GM23248 (cell line): Measurements from ENCODE around the gene ZFAND3. TPM values are rescaled to one million over a fixed set of nuclear protein-coding genes. Genes with fewer than 3 reads are reported as not detected.

Experiments
- DNase-seq: peaks from one replicate; pipeline ENCODE4 v3.0.0-alpha.2; 2015
- H2AFZ ChIP-seq: fragments of 200-600 bp; sonication (generic); 2 replicates; pipeline ENCODE4 v1.6.1; 2016; ENCODE audit warnings: antibody characterized with exemption
- H3F3A ChIP-seq: fragments of 200-600 bp; sonication (generic); 2 replicates; pipeline ENCODE4 v1.6.1; 2016; ENCODE audit warnings: mild to moderate bottlenecking, antibody characterized with exemption, mixed run types; ENCODE audit not compliant: insufficient read depth
- H3K27ac ChIP-seq: fragments of 200-600 bp; sonication (generic); 2 replicates; pipeline ENCODE4 v1.5.1; 2016; ENCODE audit warnings: mild to moderate bottlenecking
- H3K27me3 ChIP-seq: fragments of 200-600 bp; sonication (generic); replicated peaks from 2 replicates; pipeline ENCODE4 v1.6.1; 2016; ENCODE audit warnings: mild to moderate bottlenecking; ENCODE audit not compliant: insufficient read depth
- H3K36me3 ChIP-seq: fragments of 200-600 bp; sonication (generic); 2 replicates; pipeline ENCODE4 v1.6.1; 2016; ENCODE audit warnings: low read depth, mild to moderate bottlenecking
- H3K4me1 ChIP-seq: fragments of 200-600 bp; sonication (generic); 2 replicates; pipeline ENCODE4 v1.6.1; 2016; ENCODE audit warnings: mild to moderate bottlenecking; ENCODE audit not compliant: insufficient read depth
- H3K4me2 ChIP-seq: fragments of 200-600 bp; sonication (generic); one replicate; pipeline ENCODE4 v1.6.1; 2016; ENCODE audit warnings: mild to moderate bottlenecking; ENCODE audit not compliant: unreplicated experiment
- H3K4me3 ChIP-seq: fragments of 200-600 bp; sonication (generic); 2 replicates; pipeline ENCODE4 v1.5.1; 2016; ENCODE audit warnings: mild to moderate bottlenecking
- H3K79me2 ChIP-seq: fragments of 200-600 bp; sonication (generic); 2 replicates; pipeline ENCODE4 v1.6.1; 2016; ENCODE audit warnings: mild to moderate bottlenecking; ENCODE audit not compliant: insufficient read depth
- H3K9ac ChIP-seq: fragments of 200-600 bp; sonication (generic); 2 replicates; pipeline ENCODE4 v1.6.1; 2016; ENCODE audit warnings: mild to moderate bottlenecking
- H3K9me2 ChIP-seq: fragments of 200-600 bp; sonication (generic); 2 replicates; pipeline ENCODE4 v1.6.1; 2016; ENCODE audit warnings: mixed run types, mild to moderate bottlenecking, moderate library complexity; ENCODE audit not compliant: insufficient read depth
- H3K9me3 ChIP-seq: fragments of 200-600 bp; sonication (generic); one replicate; pipeline ENCODE4 v1.6.1; 2017; ENCODE audit warnings: low read depth
- H4K20me1 ChIP-seq: fragments of 200-600 bp; sonication (generic); 2 replicates; pipeline ENCODE4 v1.6.0; 2016; ENCODE audit not compliant: insufficient read depth
- EZH2 ChIP-seq: fragments of 200-600 bp; sonication (generic); IDR thresholded peaks from 2 replicates; pipeline ENCODE4 v1.6.1; 2018; ENCODE audit warnings: antibody characterized with exemption, mild to moderate bottlenecking; ENCODE audit not compliant: insufficient read depth, poor library complexity, severe bottlenecking
- EZH2phosphoT487 ChIP-seq: fragments of 200-600 bp; sonication (generic); IDR thresholded peaks from 2 replicates; pipeline ENCODE4 v1.6.1; 2018; ENCODE audit warnings: antibody characterized with exemption, moderate library complexity, mild to moderate bottlenecking, low read depth; ENCODE audit not compliant: insufficient read depth
- WGBS, 2 experiments: methylation state at CpG; one replicate each; pipeline ENCODE4 v1.1.6; 2015 to 2017; ENCODE audit warnings: low lambda C conversion rate in 2 of 2, low coverage in 1 of 2; ENCODE audit errors: missing lambda C conversion rate in 2 of 2; 5-methylcytosine and 5-hydroxymethylcytosine counted together
- in situ Hi-C: fragments of 300-500 bp; cut with MboI; formaldehyde crosslinking; loops from 2 replicates; pipeline ENCODE4 v1.15.0; 2020
- polyA plus RNA-seq: library from polyadenylated mRNA; unstranded; fragments of >200 nt; fragmentation: Nextera tagmentation; extraction: Ambion mirVana; gene quantifications from 2 replicates; pipeline ENCODE4 v1.2.1, GENCODE V29; 2016
- total RNA-seq: library from RNA; depleted of rRNA; stranded (reverse); fragments of >200 nt; shearing (Covaris generic); gene quantifications from 2 replicates; pipeline ENCODE4 v1.2.3, GENCODE V29; 2014

ZFAND3 gene
- total and polyA plus RNA-seq, 2 experiments from 2014 or later: 27.5 to 40.0 TPM

DNA sequence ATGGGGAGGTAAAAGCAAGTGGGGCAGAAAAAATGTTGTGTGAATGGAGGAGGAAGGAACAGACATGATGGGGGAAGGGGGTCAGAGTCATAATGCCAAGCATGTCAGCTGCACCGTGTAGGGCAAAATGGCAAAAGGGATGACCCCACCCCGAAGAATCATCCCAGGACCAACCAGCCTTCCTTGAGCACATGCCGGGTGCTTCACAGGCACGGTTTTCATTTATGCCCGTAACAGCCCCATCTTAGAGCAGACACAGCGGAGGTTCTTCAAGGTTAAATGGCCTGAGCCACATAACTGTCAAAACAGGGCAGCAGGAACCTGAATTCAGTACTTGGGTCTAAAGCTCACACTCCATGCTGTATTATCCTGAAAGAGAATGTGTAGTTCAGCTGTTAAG is 322.2 kb downstream of the ZFAND3 start:
- in situ Hi-C loops: no loop called here
- DNase-seq: no peak
- Histone ChIP-seq H2AFZ (no peak overlapping the region), H3F3A (0 out of 2 replicates have a peak, but pooled peaks cover 4% of the 10 kb centered on the region), H3K36me3 (0 out of 2 replicates have a peak, but pooled peaks cover 7% of the 10 kb centered on the region), H3K79me2 (peaks cover 74% of the 10 kb centered on the region), H3K4me2 (no peak overlapping the region), H3K9me2 (no peaks in the 10 kb centered on the region), H3K9ac (no peak overlapping the region), H3K4me3 (no peak overlapping the region), H3K27ac (no peak overlapping the region), H3K4me1 (peaks cover 9% of the 10 kb centered on the region; the same call in 1 of the 2 replicates), H3K9me3 (no peaks in the 10 kb centered on the region), H4K20me1 (peaks cover 24% of the 10 kb centered on the region; the same call in 1 of the 2 replicates), H3K27me3 (no peaks in the 10 kb centered on the region)
- WGBS, 2 experiments: 89 to 92% methylated on average over 6 of the region's 6 CpGs
- TF ChIP-seq EZH2 (no peak), EZH2phosphoT487 (no peak)

DNA sequence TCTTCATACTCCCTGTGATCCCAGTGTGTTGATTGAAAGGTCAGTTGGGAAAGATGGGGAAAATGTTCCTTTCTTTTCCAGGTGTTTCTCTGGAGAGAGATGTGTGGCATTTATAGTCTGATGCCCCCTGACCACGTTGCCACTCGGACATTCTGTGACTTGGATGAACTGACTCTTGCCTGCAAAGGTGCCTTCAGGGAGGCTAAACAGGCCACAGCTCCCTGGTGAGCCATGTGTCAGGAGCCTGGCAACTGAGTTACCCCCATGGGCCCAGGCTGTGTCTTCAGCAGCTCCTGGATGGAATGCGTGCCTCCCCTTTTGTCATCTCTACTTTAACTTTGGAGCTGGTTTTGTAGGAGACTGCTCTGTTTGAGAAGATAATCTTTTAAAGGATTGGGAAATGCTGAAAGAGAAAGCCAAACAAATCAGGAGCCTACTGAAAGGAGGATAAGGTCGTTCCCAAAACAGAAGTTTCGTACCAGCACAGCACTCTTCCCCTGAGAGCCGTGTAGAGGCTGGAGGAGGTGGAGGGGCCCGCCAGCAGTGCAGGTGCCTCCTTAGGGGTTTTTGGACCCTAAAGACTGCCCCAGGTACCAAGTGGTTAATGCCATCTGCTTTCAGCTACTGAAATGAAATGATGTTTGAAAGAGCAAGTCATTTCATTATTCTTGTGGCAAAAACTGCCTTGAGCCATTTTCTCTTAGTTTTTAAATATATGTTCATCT is 322.8 kb downstream of the ZFAND3 start:
- H3K27me3 ChIP-seq: no peaks in the 10 kb centered on the region
- TF ChIP-seq EZH2: no peak
- TF ChIP-seq EZH2phosphoT487: no peak
- H3K9me2 ChIP-seq: no peaks in the 10 kb centered on the region
- 0 out of 2 replicates have a peak, but pooled peaks cover 7% of the 10 kb centered on the region for H3K36me3 ChIP-seq
- H3K4me3 ChIP-seq: no peak overlapping the region
- in situ Hi-C loops: no loop called here
- WGBS, 2 experiments: 87 to 91% methylated on average over 7 of the region's 7 CpGs
- peaks cover 30% of the 10 kb centered on the region; the same call in 1 of the 2 replicates for H4K20me1 ChIP-seq
- no peak for DNase-seq
- no peak overlapping the region for H3K4me2 ChIP-seq
- H3K9me3 ChIP-seq: no peaks in the 10 kb centered on the region
- no peak overlapping the region for H3K9ac ChIP-seq
- H3F3A ChIP-seq: 0 out of 2 replicates have a peak, but pooled peaks cover 4% of the 10 kb centered on the region
- peaks cover 9% of the 10 kb centered on the region; the same call in 1 of the 2 replicates for H3K4me1 ChIP-seq
- no peak overlapping the region for H3K27ac ChIP-seq
- no peak overlapping the region for H2AFZ ChIP-seq
- H3K79me2 ChIP-seq: peaks cover 74% of the 10 kb centered on the region

DNA sequence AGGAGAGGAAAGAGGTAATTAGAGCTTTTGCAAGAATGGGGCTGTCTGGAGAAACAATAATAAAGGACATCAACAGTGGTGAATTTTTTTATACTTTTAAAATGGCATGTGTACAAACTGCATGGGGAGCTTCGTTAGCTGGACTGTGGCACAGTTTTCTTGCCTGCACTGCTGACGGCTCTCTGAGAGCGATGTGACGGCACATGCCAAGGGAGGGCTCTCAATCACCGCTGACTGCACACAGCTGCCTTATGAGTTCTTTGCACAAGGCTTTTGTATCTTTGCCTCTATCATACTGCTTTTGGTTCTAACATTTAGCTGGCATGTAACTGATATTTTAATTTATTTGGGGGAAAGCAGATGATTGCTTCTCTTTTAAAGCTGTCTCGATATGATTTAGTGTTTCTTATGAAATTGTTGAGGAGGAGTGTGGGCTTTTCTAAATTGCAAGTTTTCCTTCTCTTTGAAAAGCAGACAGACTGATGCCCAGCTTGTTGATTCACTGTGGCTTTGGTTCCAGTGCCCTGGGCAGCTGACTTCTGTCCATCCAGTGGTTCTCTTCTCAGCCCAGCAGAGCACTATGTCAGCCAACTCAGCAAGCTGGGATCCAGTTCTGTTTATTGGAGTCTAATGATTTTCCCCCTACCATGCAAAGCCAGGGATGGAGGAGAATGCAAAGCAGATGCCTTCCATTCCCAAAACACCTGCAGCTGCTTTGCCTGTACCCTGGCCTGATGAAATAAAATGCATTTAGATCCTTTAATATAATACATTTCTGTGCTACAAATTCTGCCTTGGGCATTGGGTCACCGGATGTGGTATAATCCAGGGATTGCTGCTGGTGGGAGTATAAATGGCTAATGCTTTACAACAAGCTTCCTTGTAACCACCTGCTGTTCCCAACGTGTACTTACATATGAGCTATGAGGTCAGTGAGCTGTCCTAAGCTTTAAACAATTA is 323.9 kb downstream of the ZFAND3 start:
- H3K36me3 ChIP-seq: 0 out of 2 replicates have a peak, but pooled peaks cover 7% of the 10 kb centered on the region

DNA sequence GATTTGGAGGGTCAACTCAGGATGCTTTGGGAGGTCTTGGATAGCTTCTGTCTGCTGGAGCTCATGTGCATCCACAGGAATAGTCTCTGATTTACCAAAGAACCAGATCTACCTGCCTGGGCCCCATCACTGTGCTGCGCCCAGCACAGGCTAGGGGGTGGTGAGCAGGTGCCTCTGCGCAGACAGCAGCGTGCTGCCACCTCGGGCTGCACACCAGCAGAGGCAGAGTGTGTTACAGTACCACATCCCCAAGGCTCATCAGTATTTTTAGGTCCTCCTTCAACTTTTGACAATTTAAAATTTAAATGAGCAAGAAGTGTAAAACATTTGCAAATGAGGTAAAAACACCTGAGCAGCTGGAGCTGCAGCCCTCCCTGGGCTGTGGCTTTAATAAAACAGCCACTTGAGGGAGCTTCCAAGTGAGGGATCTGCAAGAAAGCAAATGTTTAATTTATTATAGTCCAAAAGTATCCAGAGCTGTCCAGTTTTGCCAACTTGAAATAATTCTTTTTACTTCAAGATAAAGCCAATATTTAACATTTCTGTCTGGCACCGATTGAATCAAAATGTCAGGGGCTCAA is 324.9 kb downstream of the ZFAND3 start:
- Histone ChIP-seq H3K4me3 (no peak overlapping the region), H3K79me2 (peaks cover 73% of the 10 kb centered on the region), H4K20me1 (peaks cover 26% of the 10 kb centered on the region; the same call in 1 of the 2 replicates), H3K9me3 (no peaks in the 10 kb centered on the region), H3K9ac (no peak overlapping the region), H2AFZ (no peak overlapping the region), H3K27me3 (no peaks in the 10 kb centered on the region), H3K4me2 (no peak overlapping the region), H3F3A (no peaks in the 10 kb centered on the region), H3K9me2 (no peaks in the 10 kb centered on the region), H3K27ac (no peak overlapping the region), H3K4me1 (peaks cover 9% of the 10 kb centered on the region; the same call in 1 of the 2 replicates), H3K36me3 (no peaks in the 10 kb centered on the region)
- in situ Hi-C loops: no loop called here
- WGBS, 2 experiments: 89 to 94% methylated on average over 5 of the region's 5 CpGs
- no peak for DNase-seq
- TF ChIP-seq EZH2phosphoT487: no peak
- no peak for TF ChIP-seq EZH2

More for the DNA sequence above, 323.9 kb downstream of the ZFAND3 start:
- Histone ChIP-seq H3K4me1 (peaks cover 9% of the 10 kb centered on the region; the same call in 1 of the 2 replicates), H3K4me3 (no peak overlapping the region), H3K9me2 (no peaks in the 10 kb centered on the region), H3K4me2 (no peak overlapping the region), H2AFZ (no peak overlapping the region), H3K79me2 (peaks cover 74% of the 10 kb centered on the region), H3K27ac (no peak overlapping the region), H3F3A (0 out of 2 replicates have a peak, but pooled peaks cover 4% of the 10 kb centered on the region), H3K9me3 (no peaks in the 10 kb centered on the region), H3K27me3 (no peaks in the 10 kb centered on the region), H3K9ac (no peak overlapping the region), H4K20me1 (peaks cover 30% of the 10 kb centered on the region; the same call in 1 of the 2 replicates)
- TF ChIP-seq EZH2phosphoT487 (no peak), EZH2 (no peak)
- DNase-seq: no peak
- WGBS, 2 experiments: 63 to 68% methylated on average over 8 of the region's 8 CpGs
- in situ Hi-C loops: no loop called here
